ENCODE results near the gene LIN52. TPM values are rescaled to one million over a fixed set of nuclear protein-coding genes. Genes with fewer than 3 reads are reported as not detected.
A peak's percentile ranks its signal among the peaks of the same experiment; 100 is the strongest.

LIN52 gene, protein sequence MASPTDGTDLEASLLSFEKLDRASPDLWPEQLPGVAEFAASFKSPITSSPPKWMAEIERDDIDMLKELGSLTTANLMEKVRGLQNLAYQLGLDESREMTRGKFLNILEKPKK
- 1 to 10 TPM; 3.5 to 7.5 TPM for total RNA-seq

DNA sequence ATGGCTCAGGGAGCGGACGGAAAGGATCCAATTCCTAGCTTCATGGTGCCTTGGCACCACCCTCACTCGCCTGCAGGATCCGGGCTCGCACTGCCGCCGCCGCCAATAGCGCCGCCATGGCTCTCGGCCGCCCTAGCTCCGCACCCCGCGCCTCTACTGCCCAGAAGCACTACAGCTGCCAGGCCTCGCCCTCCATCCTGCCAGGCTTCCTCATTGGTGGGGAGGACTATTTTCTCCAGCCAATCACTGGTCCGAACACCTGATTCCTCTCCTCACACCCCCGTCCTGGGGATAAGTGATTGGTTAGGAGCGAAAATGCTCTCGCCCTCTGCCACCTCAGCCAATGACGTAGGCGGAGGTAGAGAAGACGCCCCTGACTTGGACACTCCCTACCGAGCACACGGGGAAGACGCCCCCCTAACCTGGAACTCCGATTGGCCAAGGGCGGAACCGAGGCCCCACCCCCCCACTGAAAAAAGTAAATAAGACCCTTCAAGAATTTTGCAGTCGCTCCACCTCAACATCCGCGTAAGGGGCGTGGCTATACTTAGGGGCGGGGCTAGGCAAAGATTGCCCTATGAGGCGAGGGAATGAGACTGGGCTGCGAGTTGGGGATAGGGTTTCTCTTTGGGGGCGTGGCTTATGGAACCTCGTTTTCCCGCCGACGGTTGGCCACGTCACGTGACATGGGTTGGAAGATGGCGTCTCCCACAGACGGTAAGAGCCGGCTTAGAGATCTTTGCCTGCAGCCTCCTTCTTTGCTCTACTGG lies at the start of gene LIN52, which contains the start of gene ALDH6A1:
Gene LIN52, plus strand, starts transcription at position 680 of the 770 bp plus-strand sequence. Its CDS starts 19 bp downstream, at position 699.
Gene ALDH6A1, minus strand, starts transcription at position 177 of the 770 bp plus-strand sequence. Its CDS starts 59 bp downstream, at position 118.
- Histone ChIP-seq H3K9me3 (no peaks in the 10 kb centered on the region), H3K27me3 (no peaks in the 10 kb centered on the region), H3K4me1 (peaks cover 10% of the 10 kb centered on the region), H3K27ac (peak within 1 kb of the TSS; percentile 54), H3K4me3 (peak within 1 kb of the TSS; percentile 74), H3K9ac (ENCODE audit: low read depth in 2 of 2, low read length in 2 of 2) (peak within 1 kb of the TSS; percentile 88 to 90), H3K36me3 (no peaks in the 10 kb centered on the region)
- DNase-seq = peak; percentile 100
- TF ChIP-seq, protein P1, sequence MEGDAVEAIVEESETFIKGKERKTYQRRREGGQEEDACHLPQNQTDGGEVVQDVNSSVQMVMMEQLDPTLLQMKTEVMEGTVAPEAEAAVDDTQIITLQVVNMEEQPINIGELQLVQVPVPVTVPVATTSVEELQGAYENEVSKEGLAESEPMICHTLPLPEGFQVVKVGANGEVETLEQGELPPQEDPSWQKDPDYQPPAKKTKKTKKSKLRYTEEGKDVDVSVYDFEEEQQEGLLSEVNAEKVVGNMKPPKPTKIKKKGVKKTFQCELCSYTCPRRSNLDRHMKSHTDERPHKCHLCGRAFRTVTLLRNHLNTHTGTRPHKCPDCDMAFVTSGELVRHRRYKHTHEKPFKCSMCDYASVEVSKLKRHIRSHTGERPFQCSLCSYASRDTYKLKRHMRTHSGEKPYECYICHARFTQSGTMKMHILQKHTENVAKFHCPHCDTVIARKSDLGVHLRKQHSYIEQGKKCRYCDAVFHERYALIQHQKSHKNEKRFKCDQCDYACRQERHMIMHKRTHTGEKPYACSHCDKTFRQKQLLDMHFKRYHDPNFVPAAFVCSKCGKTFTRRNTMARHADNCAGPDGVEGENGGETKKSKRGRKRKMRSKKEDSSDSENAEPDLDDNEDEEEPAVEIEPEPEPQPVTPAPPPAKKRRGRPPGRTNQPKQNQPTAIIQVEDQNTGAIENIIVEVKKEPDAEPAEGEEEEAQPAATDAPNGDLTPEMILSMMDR (IDR thresholded peaks at IDR 0.05) = no peak
- intact Hi-C loops (cut with DNase I) = no loop called here

DNA sequence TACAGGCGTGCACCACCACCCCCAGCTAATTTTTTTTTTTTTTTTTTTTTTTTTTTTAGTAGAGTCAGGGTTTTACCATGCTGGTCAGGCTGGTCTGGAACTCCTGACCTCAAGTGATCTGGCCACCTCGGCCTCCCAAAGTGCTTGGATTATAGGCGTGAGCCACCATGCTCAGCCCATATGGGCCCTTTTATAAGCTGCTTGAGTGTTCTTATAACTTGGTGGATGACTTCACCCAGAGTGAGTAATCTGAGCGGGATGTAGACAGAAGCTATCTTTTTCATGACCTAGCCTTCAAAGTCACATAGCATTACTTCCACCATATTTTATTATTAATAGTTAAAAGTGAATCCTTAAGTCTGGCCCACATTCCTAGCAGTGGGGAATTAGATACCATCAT lies 49.2 kb upstream of the LIN52 start:
- intact Hi-C loops (cut with DNase I) = no loop called here
- TF ChIP-seq, protein P1 (IDR thresholded peaks at IDR 0.05) = no peak
- no peaks in the 10 kb centered on the region for H3K27me3 ChIP-seq
- H3K27ac ChIP-seq = no peak overlapping the region
- no peak overlapping the region for H3K9ac ChIP-seq (ENCODE audit: low read depth in 2 of 2, low read length in 2 of 2)
- H3K4me3 ChIP-seq = no peak overlapping the region
- DNase-seq = no peak
- H3K36me3 ChIP-seq = no peaks in the 10 kb centered on the region
- no peaks in the 10 kb centered on the region for H3K4me1 ChIP-seq
- H3K9me3 ChIP-seq = no peaks in the 10 kb centered on the region

DNA sequence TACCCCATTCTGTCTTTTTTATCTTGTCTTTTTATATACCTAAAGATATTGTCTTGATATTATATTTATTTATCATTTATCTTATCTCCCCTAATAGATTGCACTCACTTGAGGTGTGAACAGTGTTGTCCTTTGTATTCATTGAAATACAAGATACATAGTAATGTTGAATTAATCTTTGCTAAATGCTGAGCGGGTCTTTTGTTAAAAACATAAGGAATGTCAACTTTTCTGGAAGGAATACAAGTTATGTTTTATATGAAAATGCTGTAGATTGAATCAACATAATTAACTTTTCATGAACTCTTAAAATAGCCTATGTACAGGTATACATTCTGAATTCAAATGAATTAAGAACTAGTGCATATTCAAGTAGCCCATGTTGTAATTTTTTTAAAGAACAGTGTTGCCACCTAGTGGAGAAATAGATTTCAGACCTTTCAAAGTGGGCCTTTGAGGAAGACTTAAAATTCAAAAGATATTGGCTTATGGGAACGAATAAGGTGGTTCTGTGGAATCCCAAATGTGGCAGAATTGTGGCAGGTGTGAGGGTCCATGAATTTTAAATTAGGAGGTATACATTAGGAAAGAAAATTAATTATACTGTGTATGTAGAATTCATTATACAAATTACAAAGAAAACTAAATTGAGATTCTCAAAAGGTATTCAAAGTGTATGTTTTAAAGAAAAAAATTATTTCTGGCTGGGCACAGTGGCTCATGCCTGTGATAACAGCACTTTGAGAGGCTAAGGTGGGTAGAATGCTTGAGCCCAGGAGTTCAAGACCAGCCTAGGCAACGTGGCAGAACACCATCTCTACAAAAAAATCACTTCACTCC lies 46.5 kb upstream of the LIN52 start:
- H3K9me3 ChIP-seq = no peaks in the 10 kb centered on the region
- H3K4me3 ChIP-seq = no peak overlapping the region
- DNase-seq = no peak
- H3K27ac ChIP-seq = no peak overlapping the region
- intact Hi-C loops (cut with DNase I) = no loop called here
- H3K36me3 ChIP-seq = no peaks in the 10 kb centered on the region
- no peaks in the 10 kb centered on the region for H3K27me3 ChIP-seq
- no peaks in the 10 kb centered on the region for H3K4me1 ChIP-seq
- TF ChIP-seq, protein P1 (IDR thresholded peaks at IDR 0.05) = peak; percentile 59
- no peak overlapping the region for H3K9ac ChIP-seq (ENCODE audit: low read depth in 2 of 2, low read length in 2 of 2)

DNA sequence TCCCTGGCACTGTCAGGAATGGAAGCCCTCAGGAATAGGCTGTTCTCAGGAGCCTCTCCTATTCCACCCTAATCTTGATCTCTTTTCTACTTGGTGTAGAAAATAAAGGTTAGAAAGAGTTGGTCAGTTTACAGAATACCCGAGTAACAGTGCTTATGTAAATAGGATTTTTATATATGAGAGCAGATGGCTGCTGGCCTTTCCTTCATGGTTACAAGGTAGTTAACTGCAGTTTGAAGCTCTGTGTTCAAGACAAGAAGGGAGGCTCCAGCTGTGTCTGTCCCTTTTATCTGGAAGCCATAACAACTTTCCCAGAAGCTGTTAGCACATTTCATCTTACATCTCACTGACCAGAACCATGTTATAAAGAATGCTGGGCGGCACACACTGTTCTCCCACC lies 42.5 kb upstream of the LIN52 start:
- Histone ChIP-seq H3K9ac (ENCODE audit: low read depth in 2 of 2, low read length in 2 of 2) (no peak overlapping the region), H3K27ac (no peak overlapping the region), H3K9me3 (no peaks in the 10 kb centered on the region), H3K4me3 (no peak overlapping the region), H3K36me3 (no peaks in the 10 kb centered on the region), H3K27me3 (no peaks in the 10 kb centered on the region), H3K4me1 (no peaks in the 10 kb centered on the region)
- intact Hi-C loops (cut with DNase I) = no loop called here
- TF ChIP-seq, protein P1 (IDR thresholded peaks at IDR 0.05) = no peak
- DNase-seq = no peak

DNA sequence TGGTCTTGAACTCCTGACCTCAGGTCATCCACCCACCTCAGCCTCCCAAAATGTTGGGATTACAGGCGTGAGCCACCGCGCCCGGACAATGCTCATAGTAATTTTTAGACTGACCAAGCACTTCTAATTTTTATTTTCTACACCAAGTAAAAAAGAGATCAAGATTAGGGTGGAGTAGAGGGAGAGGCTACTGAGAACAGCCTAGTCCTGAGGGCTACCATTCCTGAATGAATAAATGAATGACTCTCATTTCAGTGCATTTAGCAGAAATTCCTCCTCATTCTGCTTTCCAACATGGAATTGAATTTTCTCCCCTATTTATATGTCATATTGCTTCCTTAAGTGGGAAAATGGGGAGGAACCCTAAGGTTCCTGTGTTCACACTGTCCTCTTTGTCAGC lies 39.2 kb upstream of the LIN52 start:
- no peak for DNase-seq
- Histone ChIP-seq H3K27ac (no peak overlapping the region), H3K36me3 (no peaks in the 10 kb centered on the region), H3K4me1 (no peaks in the 10 kb centered on the region), H3K27me3 (no peaks in the 10 kb centered on the region), H3K9me3 (no peaks in the 10 kb centered on the region), H3K9ac (ENCODE audit: low read depth in 2 of 2, low read length in 2 of 2) (no peak overlapping the region), H3K4me3 (no peak overlapping the region)
- TF ChIP-seq, protein P1 (IDR thresholded peaks at IDR 0.05) = no peak
- intact Hi-C loops (cut with DNase I) = no loop called here

All from colonic mucosa (tissue), 4 donors.